LoVo (cell line): ENCODE measurements around the gene PLLP.

Source experiments
- DNase-seq: peaks from one replicate; pipeline ENCODE4 v3.0.0-alpha.2; 2016; ENCODE audit warnings: low spot score

PLLP gene, protein sequence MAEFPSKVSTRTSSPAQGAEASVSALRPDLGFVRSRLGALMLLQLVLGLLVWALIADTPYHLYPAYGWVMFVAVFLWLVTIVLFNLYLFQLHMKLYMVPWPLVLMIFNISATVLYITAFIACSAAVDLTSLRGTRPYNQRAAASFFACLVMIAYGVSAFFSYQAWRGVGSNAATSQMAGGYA

DNA sequence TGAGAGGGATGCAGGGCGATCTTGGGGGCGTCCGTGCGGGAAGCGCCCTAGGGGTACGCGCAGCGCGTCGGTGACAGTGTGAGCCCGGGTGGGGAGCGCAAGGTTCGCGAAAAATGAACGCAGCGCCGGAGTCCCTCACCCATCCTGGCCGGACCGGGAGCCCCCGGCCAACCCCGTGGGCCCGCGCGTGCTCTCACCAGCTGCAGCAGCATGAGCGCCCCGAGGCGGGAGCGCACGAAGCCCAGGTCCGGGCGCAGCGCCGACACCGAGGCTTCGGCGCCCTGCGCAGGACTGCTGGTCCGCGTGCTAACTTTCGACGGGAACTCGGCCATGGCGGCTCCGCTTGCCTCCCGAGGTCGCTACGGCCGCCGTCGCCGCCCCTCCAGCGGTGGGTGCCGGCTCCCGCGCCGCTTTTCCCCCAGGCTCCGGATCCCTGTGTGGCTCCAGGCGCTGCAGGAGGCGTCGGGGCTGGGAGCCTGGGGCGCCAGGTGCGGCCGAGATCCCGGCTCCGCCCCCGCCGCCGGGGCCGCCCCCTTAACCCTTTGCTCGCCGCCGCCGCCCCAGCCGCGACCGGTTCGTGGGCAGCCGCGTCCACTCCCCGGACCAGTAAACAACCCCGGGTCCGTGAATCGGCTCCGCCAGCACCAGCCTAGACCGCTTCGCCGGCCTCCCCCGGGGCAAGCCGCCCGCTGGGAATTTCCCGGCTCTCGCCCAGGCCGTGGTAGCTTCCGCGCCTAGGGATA is at the start of gene PLLP:
TSS of gene PLLP (minus strand) at position 464 of the 743 bp plus-strand sequence. CDS start at position 332, 132 bp downstream.
- DNase-seq: peak; percentile 77

DNA sequence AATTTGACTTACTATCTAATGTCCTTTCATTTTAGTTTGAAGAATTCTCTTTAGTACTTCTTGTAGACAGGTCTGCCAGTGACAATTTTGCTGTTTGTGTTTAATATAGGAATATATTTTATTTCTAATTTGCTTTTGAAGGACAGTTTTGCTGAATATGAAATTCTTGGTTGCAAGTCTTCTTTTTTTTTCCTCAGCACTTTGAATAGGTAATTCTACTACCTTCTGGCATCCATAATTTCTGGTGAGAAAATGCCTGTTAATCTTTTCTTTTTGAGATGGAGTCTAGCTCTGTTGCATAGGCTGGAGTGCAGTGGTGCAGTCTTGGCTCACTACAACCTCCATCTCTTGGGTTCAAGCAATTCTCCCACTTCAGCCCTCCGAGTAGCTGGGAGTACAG is 48.9 kb upstream of the PLLP start:
- DNase-seq: no peak

DNA sequence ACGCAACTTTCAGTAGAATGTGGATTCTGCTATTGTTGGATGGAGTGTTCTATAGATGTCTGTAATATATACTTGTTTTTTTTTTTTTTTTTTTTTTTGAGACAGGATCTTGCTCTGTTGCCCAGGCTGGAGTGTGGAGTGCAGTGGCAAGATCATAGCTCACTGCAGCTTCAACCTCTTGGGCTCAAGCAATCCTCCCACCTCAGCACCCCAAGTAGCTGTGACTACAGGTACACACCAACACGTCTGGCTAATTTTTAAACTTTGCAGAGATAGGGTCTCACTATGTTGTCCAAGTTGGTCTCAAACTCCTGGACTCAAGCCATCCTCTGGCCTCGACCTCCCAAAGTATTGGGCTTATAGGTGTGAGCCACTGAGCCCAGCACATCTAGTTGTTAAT is 46.9 kb upstream of the PLLP start:
- DNase-seq: no peak

DNA sequence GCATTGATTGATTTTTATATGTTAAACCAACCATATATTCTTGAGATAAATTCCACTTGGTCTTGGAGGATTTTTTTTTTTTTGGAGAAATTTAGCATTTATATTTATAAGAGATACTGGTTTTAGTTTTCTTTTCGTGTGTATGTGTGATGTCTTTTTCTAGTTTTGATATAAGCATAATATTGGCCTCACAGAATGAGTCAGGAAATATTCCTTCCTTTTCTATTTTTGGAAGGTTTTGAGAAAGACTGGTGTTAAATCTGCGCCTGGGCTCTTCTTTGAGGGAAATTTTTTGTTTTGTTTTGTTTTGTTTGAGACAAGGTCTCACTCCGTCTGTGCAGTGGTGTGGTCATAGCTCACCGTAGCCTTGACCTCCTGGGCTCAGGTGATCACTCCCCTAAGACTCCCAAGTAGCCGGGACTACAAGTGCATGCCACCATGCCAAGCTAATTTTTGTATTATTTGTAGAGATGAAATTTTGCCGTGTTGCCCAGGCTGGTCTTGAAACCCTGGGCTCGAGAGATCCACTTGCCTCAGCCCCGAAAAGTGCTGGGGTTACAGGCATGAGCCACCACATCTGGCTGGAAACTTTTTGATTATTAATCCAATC is 45.4 kb upstream of the PLLP start:
- DNase-seq: no peak

DNA sequence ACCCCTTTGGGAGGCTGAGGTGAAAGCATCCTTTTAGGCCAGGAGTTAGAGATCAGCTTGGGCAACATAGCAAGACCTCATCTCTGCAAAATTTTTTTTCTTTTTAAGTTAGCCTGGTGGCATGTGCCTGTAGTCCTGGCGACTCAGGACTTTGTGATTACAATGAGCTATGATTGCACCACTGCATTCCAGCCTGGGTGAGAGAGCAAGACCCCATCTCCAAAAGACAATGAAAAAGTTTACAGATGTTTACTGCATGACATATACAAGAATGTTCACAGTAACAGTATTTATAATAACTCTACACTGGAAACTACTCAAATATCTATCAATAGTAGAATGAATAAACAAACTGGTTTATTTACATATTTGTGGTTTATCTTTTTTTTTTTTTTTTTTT is 41.0 kb upstream of the PLLP start:
- no peak for DNase-seq

DNA sequence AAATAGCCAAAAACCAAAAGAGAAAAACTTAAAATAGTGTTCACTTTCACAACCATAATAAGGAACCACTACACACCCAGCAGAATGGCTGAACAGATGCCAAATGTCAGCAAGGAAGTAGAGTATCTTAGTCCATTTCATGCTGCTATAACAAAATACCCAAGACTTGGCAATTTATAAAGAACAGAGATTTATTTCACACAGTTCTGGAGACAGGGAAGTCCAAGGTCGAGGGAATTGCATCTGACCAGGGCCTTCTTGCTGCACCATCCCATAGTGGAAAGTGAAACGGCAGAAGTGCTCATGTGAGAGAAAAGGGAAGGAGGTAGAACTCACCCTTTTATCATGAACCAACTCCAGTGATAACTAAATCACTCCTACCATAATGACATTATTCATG is 40.3 kb upstream of the PLLP start:
- no peak for DNase-seq

DNA sequence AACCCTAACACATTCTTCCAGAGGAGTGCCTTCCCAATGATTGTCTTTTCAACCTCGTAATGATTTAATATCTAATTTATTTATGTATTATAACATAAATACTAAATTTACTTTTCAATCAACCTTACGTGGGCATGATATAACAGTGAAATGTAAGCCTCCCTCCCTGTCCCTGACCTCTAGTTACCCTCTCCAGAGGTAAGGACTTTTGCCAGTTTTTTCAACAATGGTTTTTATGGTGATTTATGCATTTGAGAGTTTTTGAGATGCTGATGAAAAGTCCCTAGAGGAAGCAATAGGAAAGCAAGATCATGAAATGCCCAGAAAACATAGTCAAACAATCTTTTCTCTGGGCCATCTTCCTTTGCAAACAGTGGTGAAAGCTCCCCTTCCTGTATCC is 35.2 kb upstream of the PLLP start:
- DNase-seq: no peak

DNA sequence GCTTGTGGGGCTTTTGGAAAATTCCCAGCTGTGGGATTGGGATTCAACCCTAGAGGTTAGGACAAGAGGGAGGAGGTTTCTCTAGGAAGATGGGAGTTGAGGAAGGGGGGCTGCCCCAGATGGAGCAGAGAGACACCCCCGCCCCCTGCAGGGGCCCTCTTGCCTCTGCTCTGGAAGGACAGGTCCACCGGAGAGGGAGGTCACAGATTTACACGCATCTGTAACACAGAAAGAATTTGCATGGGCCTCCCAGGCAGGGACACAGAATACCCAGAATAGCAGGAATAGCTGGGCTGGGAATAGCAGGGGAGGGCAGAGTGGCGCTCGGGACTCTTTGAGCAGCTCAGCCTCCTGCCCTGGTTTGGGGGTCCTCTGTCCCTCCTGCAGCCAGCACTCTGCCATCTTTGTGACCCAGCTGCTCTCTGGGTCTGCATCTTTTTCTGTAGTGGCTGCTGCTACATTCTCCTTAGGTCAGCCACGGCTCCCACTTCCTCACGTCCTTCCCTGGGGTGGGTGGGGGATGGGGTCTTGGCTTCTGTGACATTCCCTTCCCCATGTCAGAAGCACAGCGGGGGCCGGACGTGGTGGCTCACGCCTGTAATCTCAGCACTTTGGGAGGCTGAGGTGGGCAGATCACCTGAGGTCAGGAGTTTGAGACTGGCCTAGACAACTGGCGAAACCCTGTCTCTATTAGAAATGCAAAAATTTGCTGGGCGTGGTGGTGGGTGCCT is 33.9 kb upstream of the PLLP start:
- DNase-seq: no peak

DNA sequence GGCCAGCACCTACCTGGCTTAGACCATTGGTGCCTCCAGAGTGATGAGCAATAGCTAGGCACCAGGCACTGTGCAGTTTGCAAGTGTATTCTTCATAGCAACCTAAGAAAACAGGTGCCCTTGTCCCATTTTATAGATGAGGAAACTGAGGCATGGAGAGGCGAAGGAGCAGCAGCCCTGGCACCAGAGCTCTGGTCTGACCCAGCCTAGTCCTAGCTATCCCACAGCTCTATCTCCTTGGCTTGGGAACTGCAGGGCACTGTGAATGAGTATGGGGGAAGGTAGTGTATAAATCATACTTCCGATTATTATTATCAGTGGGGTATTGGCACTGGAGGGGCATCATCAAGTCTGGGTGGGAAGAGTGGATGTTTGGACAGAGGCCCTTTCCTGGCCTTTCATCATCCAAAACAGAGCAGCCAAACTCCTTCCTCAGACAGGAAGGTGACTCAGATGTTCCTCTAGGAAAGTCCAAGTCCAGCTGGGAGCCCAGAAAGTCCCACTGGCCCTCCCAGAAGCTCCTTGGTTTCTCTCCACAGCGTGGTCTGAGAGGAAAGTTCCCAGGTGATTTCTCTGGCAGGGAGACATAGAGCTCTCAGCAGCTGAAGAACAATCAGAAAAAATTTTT is 32.0 kb upstream of the PLLP start:
- peak; percentile 53 for DNase-seq

DNA sequence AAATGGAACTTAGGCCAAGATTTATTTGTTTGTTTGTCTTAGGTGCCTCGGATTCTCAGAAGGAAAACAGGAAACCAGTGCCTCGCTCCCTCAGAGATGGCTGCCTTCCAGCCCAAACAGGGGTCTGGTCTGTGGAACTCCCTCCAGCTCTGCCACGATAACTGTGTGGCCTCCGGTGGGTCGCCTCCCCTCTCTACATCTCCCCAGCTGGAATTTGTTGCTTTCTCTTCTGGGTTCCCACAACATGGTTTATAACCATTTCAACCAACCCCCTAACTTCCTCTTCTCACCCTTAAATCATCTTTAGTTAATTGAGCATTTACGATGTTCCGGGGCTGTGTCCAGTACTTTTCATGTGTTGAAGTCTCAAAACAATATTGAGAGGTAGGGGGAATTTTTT is 30.9 kb upstream of the PLLP start:
- no peak for DNase-seq

DNA sequence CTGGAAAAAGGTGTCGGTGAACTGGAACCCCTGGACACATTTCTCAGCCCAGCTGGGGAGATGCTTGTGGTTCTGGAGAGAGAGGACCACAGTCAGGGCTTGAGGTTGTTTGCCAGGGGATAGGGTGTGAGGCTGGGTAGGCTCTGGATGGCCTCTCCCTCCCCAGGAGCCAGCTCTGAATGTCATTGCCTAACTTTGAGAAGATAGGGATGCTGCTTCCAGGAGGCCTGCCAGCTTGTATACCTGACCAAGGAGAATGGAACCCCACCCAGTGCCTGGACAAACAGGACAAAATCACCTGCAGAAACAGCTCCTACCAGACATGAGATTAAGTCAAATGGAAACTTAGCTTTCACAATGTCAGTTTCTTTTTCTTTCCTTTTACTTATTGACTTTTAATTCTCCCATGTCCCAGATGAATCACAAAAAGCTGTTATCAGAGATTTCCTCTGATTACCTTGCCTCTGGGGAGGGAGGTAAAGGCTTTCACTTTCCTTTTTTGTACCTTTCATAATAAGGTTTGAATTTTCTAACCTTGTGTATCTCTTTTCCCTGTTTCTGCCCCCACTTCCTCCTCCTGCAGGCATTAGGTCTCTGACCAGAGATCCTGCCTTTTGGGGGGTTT is 29.8 kb upstream of the PLLP start:
- no peak for DNase-seq

DNA sequence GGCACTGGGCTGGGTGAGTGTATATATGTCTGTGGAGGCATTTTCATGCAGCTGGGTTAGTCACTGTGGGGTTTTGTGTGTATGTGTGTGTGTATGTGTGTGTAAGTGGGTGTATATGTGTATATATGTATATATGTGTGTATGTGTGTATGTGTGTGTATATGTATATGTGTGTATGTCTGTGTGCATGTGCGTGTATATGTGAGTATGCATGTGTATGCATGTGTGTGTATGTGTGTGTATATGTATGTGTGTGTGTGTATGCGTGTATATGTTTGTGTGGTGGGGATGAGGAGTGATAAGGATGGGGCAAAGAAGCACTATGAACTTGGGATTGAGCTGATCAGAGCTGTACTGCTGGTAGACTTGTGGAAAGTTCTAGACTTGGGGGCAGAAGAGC is 29.0 kb upstream of the PLLP start:
- no peak for DNase-seq

DNA sequence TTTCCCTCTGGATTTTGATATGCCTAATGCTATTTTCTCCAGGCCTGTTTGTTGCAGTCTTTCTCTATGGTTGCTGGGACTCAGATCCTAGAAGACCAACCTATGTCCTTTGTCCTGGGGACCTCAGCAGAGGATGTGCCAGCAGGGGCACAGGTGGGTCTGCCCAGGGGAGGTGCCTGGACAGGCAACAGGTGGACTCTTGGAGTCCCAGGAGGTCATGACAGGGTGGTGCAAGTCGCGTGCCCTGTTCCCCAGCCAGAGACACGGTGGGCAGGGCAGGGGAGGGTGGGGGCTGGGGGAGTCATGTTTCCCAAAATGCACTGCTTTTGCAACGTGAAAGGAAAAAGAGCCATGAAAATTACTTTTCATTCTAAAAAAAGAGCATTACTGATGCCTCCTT is 26.3 kb upstream of the PLLP start:
- no peak for DNase-seq

DNA sequence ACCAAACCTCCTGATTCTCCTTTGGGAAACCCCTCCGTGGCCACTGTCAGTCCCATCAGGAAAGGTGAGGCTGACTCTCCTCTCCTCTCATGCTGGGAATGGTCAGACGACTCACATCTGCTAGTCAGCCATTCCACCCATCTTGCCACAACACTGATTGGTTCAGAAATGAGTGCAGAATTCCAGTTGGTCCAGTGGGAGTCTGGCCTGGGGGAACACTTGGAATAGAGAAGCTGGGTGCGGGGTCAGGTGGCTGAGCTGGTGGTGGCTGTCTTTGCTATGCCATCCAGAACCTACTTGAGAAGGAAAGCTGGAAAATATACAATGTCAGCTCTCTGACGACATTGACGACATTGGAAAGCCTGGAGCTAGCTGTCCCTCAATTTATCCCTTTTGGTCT is 23.6 kb upstream of the PLLP start:
- DNase-seq: no peak

DNA sequence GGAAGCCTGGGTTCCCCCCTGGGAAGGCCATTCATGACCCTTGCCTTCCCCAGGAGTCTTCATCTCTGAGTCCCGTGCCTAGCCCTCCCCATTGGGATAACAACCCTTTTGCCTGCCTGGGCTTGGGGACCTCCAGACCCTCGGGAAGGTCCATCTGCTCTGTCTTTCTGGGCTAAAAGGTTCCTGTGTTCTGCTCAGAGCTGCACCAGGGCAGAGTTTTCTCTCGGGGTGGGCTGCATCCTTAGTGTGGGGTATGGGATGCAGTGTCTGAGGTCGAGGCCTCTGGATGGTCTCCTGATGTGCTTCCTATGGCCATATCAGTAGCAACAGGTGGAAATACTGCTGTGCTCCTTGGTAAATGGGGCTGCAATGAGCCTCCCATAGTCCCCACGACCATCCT is 22.9 kb upstream of the PLLP start:
- no peak for DNase-seq

DNA sequence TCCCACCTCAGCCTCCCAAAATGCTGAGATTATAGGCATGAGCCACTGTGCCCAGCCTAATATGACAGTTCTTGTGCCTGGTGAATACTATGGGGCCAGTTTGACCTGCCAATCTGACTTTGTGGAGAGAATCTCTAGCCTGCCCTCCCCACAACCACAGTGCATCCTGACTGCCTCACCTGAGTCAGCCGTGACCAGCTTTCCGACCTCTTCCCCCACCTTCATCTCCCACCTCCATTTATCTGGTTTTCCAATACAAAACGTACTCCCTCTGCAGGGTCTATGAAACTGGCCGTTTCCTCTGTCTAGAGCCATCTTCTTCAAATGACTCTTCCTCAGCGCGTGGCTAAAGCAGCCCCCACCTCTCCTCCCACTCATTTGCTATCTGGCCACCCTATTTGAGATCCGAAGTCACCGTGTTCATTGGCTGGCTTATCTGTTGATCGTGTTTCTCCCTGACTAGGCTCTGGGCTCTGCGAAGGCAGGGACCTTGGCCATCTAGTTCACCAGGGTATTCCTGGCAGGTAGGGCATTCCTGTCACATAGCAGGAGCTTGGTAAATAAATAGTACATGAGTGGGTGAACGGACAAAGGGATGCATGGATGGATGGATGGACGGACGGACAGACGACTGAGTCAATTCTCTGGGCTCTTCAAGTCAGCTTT is 22.3 kb upstream of the PLLP start:
- DNase-seq: no peak

DNA sequence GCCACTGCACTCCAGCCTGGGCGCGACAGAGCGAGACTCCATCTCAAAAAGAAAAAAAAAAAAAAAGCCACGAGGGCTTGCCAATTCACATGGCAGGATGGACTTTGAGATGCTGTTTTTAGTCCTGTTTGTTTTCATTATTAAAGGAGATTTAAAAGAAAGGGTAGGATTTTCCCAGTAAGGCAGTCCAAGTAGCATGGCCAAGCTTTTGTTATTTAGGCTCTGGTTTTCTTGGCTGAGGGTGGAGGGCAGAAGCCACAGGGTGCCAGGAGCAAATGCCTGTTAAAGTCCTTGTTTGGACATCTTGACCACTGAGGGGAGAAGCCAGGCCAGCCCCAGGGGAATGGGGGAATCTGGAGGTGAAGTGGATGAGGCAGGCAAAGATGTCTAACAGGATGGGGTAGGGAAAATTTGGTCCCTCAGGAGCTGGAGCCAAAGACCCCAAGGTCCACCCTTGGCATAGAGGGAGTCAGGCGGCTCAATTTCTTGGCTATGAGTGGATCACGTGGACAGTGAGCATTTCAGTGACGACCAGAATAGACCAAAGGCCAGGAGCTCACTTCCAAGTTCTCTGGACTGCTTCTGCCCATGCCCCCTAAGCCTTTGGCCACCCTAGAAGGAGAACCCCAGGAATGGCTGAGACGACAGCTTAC is 20.8 kb upstream of the PLLP start:
- no peak for DNase-seq

DNA sequence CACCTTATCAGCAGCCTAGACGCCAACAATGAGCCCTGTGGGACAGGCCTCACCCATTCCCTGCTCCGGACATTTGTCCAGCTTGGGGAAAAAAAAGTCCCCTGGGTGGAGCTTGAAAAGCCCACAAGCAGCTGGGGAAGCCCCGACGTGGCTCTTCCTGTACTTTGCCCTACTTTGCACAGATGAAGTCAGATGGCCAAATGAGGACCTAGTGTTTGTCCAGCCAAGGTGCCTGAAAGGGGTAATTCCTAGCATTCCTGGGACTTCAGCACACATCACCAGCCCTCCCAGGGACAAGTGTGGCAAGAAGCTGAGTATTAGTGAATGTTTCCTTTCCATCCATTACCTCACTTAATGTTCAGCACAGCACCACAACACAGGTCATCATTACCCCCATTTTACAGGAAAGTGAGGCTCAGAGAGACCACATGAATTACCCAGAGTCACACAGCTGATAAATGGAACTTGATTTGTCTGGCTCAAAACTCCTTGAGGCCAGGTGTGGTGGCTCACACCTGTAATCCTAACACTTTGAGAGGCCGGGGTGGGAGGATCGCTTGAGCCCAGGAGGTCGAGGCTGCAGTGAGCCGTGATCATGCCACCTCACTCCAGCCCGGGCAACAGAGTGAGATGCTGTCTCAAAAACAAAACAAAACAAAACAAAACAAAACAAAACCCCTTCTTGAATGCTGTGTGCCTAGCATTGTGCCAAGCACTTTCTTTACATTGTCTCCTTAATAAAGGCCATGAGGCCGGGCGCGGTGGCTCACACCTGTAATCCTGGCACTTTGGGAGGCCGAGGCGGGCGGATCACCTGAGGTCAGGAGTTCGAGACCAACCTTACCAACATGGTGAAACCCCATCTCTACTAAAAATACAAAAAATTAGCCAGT is 19.9 kb upstream of the PLLP start:
- DNase-seq: peak; percentile 57

DNA sequence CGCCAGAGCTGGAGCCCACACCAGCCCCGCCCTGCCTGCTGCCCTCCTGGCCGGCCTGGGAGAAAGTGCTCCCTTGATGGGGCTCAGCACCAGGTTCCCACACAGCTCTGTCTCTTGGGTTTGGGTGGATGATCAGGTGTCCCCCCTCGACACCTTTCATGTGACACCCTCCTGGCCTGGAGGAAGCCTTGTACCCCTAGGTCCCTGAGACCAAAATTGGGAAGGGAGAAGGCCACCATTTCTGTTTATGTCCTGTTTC is 19.4 kb upstream of the PLLP start:
- DNase-seq: no peak
